SJSA1 (cell line): ENCODE data around the gene MCUR1. TPM values are rescaled to one million over a fixed set of nuclear protein-coding genes. Genes with fewer than 3 reads are reported as not detected.
A peak's percentile ranks its signal among the peaks of the same experiment; 100 is the strongest.
"Not testable (repeated sequence)": the region's sequence is repeated elsewhere in the genome, so short reads cannot be mapped to it uniquely, and the experiment has no call there.

Experiments used
- DNase-seq, 2 experiments: peaks; one replicate each; pipeline ENCODE4 v3.0.0-alpha.2; 2015 to 2020; ENCODE audit warnings: low spot score in 2 of 2, low read depth in 1 of 2
- H3K27ac ChIP-seq: fragments of 250-450 bp; sonication (Bioruptor Pico); 2 replicates; pipeline ENCODE4 v1.5.1; 2020; ENCODE audit warnings: mild to moderate bottlenecking, moderate library complexity
- H3K27me3 ChIP-seq: fragments of 250-450 bp; sonication (Bioruptor Pico); replicated peaks from 2 replicates; pipeline ENCODE4 v1.5.1; 2020; ENCODE audit warnings: mild to moderate bottlenecking, moderate library complexity
- H3K36me3 ChIP-seq: fragments of 250-450 bp; sonication (Bioruptor Pico); 2 replicates; pipeline ENCODE4 v1.5.1; 2020; ENCODE audit warnings: mild to moderate bottlenecking
- H3K4me1 ChIP-seq: fragments of 250-450 bp; sonication (Bioruptor Pico); replicated peaks from 2 replicates; pipeline ENCODE4 v1.6.1; 2021; ENCODE audit warnings: mild to moderate bottlenecking
- H3K4me3 ChIP-seq: fragments of 250-450 bp; sonication (Bioruptor Pico); 2 replicates; pipeline ENCODE4 v1.5.1; 2020; ENCODE audit warnings: mild to moderate bottlenecking
- H3K9me3 ChIP-seq: fragments of 250-450 bp; sonication (Bioruptor Pico); replicated peaks from 2 replicates; pipeline ENCODE4 v1.5.1; 2020; ENCODE audit warnings: mild to moderate bottlenecking
- total RNA-seq: library from RNA; depleted of rRNA; stranded (reverse); fragments of >200 nt; shearing (Covaris generic); gene quantifications from 2 replicates; pipeline ENCODE4 v1.2.3, GENCODE V29; 2014

Gene MCUR1
- total RNA-seq, 1 experiment from 2014 or later, result 25.1 TPM

- no peak overlapping the region for H3K4me3 ChIP-seq
- H3K4me1 ChIP-seq, result no peaks in the 10 kb centered on the region
- peak in 1 of 2 experiments; percentile 20 for DNase-seq
- no peaks in the 10 kb centered on the region for H3K9me3 ChIP-seq
- H3K27ac ChIP-seq, result no peak overlapping the region
- H3K27me3 ChIP-seq, result no peaks in the 10 kb centered on the region
- H3K36me3 ChIP-seq, result no peaks in the 10 kb centered on the region
Measured at GRCh38 chr6:13841936-13842335, 27.6 kb upstream of the MCUR1 start.

GRCh38 chr6:13838616-13839015, 24.3 kb upstream of the MCUR1 start:
- Histone ChIP-seq H3K4me1 (no peaks in the 10 kb centered on the region), H3K4me3 (no peak overlapping the region), H3K9me3 (no peaks in the 10 kb centered on the region), H3K27ac (no peak overlapping the region), H3K27me3 (no peaks in the 10 kb centered on the region), H3K36me3 (no peaks in the 10 kb centered on the region)
- peak in 1 of 2 experiments; percentile 7 for DNase-seq

GRCh38 chr6:13836170-13836569, 21.8 kb upstream of the MCUR1 start:
- peak in 1 of 2 experiments; percentile 16 for DNase-seq
- Histone ChIP-seq H3K27me3 (no peaks in the 10 kb centered on the region), H3K9me3 (no peaks in the 10 kb centered on the region), H3K4me1 (no peaks in the 10 kb centered on the region), H3K4me3 (no peak overlapping the region), H3K27ac (no peak overlapping the region), H3K36me3 (no peaks in the 10 kb centered on the region)

- no peak overlapping the region for H3K27ac ChIP-seq
- no peaks in the 10 kb centered on the region for H3K4me1 ChIP-seq
- no peak overlapping the region for H3K4me3 ChIP-seq
- no peaks in the 10 kb centered on the region for H3K9me3 ChIP-seq
- H3K36me3 ChIP-seq, result no peaks in the 10 kb centered on the region
- DNase-seq, result no peak
- H3K27me3 ChIP-seq, result no peaks in the 10 kb centered on the region
Measured at GRCh38 chr6:13834790-13835189, 20.4 kb upstream of the MCUR1 start.

- not testable (repeated sequence) for H3K4me3 ChIP-seq, H3K4me1 ChIP-seq, H3K27me3 ChIP-seq, H3K9me3 ChIP-seq, H3K27ac ChIP-seq, H3K36me3 ChIP-seq, DNase-seq
Measured at GRCh38 chr6:13834018-13834417, 19.7 kb upstream of the MCUR1 start.

- no peaks in the 10 kb centered on the region for H3K9me3 ChIP-seq
- no peaks in the 10 kb centered on the region for H3K36me3 ChIP-seq
- no peak for DNase-seq
- H3K4me1 ChIP-seq, result no peaks in the 10 kb centered on the region
- H3K27ac ChIP-seq, result no peak overlapping the region
- H3K27me3 ChIP-seq, result no peaks in the 10 kb centered on the region
- H3K4me3 ChIP-seq, result no peak overlapping the region
Measured at GRCh38 chr6:13832778-13833177, 18.4 kb upstream of the MCUR1 start.

- H3K27ac ChIP-seq, result no peak overlapping the region
Measured at GRCh38 chr6:13831615-13832014, 17.3 kb upstream of the MCUR1 start.

GRCh38 chr6:13830803-13831202, 16.4 kb upstream of the MCUR1 start:
- Histone ChIP-seq H3K36me3 (no peaks in the 10 kb centered on the region), H3K4me3 (no peak overlapping the region), H3K27ac (no peak overlapping the region), H3K9me3 (no peaks in the 10 kb centered on the region), H3K27me3 (no peaks in the 10 kb centered on the region), H3K4me1 (no peaks in the 10 kb centered on the region)
- DNase-seq, result no peak

More at GRCh38 chr6:13831615-13832014, 17.3 kb upstream of the MCUR1 start:
- no peaks in the 10 kb centered on the region for H3K9me3 ChIP-seq
- H3K4me1 ChIP-seq, result no peaks in the 10 kb centered on the region
- no peak overlapping the region for H3K4me3 ChIP-seq
- H3K36me3 ChIP-seq, result no peaks in the 10 kb centered on the region
- H3K27me3 ChIP-seq, result no peaks in the 10 kb centered on the region
- no peak for DNase-seq

- not testable (repeated sequence) for H3K27ac ChIP-seq, DNase-seq, H3K36me3 ChIP-seq, H3K9me3 ChIP-seq, H3K4me3 ChIP-seq, H3K27me3 ChIP-seq, H3K4me1 ChIP-seq
Measured at GRCh38 chr6:13829419-13829818, 15.1 kb upstream of the MCUR1 start.

- H3K9me3 ChIP-seq, H3K36me3 ChIP-seq, H3K4me1 ChIP-seq, DNase-seq, H3K4me3 ChIP-seq, H3K27me3 ChIP-seq, H3K27ac ChIP-seq: not testable (repeated sequence)
Measured at GRCh38 chr6:13828656-13829301, 14.4 kb upstream of the MCUR1 start.

- H3K9me3 ChIP-seq, result no peaks in the 10 kb centered on the region
- no peak overlapping the region for H3K4me3 ChIP-seq
- no peak for DNase-seq
- no peaks in the 10 kb centered on the region for H3K36me3 ChIP-seq
- no peaks in the 10 kb centered on the region for H3K4me1 ChIP-seq
- H3K27ac ChIP-seq, result no peak overlapping the region
- H3K27me3 ChIP-seq, result no peaks in the 10 kb centered on the region
Measured at GRCh38 chr6:13827032-13827431, 12.7 kb upstream of the MCUR1 start.

GRCh38 chr6:13825871-13826270, 11.5 kb upstream of the MCUR1 start:
- Histone ChIP-seq H3K4me3 (no peak overlapping the region), H3K4me1 (no peaks in the 10 kb centered on the region), H3K36me3 (no peaks in the 10 kb centered on the region), H3K27ac (no peak overlapping the region), H3K9me3 (no peaks in the 10 kb centered on the region), H3K27me3 (no peaks in the 10 kb centered on the region)
- no peak for DNase-seq

- Histone ChIP-seq H3K36me3 (peaks cover 5% of the 10 kb centered on the region), H3K27me3 (no peaks in the 10 kb centered on the region)
- DNase-seq, result no peak
Measured at GRCh38 chr6:13818341-13818740, 4.0 kb upstream of the MCUR1 start.

GRCh38 chr6:13814938-13815575, 700 bp upstream of the MCUR1 start:
- H3K4me1 ChIP-seq, result peaks cover 10% of the 10 kb centered on the region
- no peaks in the 10 kb centered on the region for H3K27me3 ChIP-seq
- peaks cover 5% of the 10 kb centered on the region for H3K36me3 ChIP-seq
- peak overlapping the region; percentile 61 for H3K27ac ChIP-seq
- H3K9me3 ChIP-seq, result no peaks in the 10 kb centered on the region
- H3K4me3 ChIP-seq, result peak overlapping the region; percentile 96
- no peak for DNase-seq

More at GRCh38 chr6:13818341-13818740, 4.0 kb upstream of the MCUR1 start:
- Histone ChIP-seq H3K27ac (no peak overlapping the region), H3K4me1 (peaks cover 6% of the 10 kb centered on the region), H3K9me3 (no peaks in the 10 kb centered on the region), H3K4me3 (no peak overlapping the region)
